IMR-90 (cell line): Measurements from ENCODE around the gene CDC42EP4. TPM values are rescaled to one million over a fixed set of nuclear protein-coding genes. Genes with fewer than 3 reads are reported as not detected.

Source experiments
- ATAC-seq: fragments of 200-7000 bp; cut with Tn5 transposase; 2 replicates; pipeline ENCODE4 v1.9.1; 2020; ENCODE audit warnings: low read depth, mild to moderate bottlenecking, moderate library complexity
- BruUV-seq: library from RNA; stranded (reverse); fragments of 400-500 nt; replicated peaks from 2 replicates; lab custom pipeline; 2021; lab: Mats Ljungman, UMichigan
- CTCF ChIA-PET: fragments of 300-600 bp; formaldehyde crosslinking; extraction: SDS; loops from one replicate; lab custom pipeline; 2021; ENCODE audit warnings: antibody characterized with exemption; lab: Yijun Ruan, JAX
- POLR2A ChIA-PET: fragments of 300-600 bp; sonication (Branson Sonifier 250); formaldehyde crosslinking; loops from one replicate; lab custom pipeline; 2022; ENCODE audit warnings: antibody characterized with exemption; ENCODE audit not compliant: unreplicated experiment; lab: Charles Lee
- DNase-seq: peaks from one replicate; pipeline ENCODE4 v3.0.0; 2013
- H2AFZ ChIP-seq: replicated peaks from 2 replicates; pipeline ENCODE3; 2013; ENCODE audit warnings: low read length, mild to moderate bottlenecking; ENCODE audit not compliant: poor library complexity
- H2AK5ac ChIP-seq: 2 replicates; pipeline ENCODE4 v1.6.1; 2013; ENCODE audit warnings: low read depth, low read length, inconsistent platforms
- H2AK9ac ChIP-seq: replicated peaks from 2 replicates; pipeline ENCODE3; 2013; ENCODE audit warnings: mild to moderate bottlenecking, low read depth, low read length, moderate library complexity; ENCODE audit not compliant: poor library complexity
- H2BK120ac ChIP-seq: 2 replicates; pipeline ENCODE4 v1.6.1; 2013; ENCODE audit warnings: low read depth, low read length, inconsistent platforms
- H2BK15ac ChIP-seq: 3 replicates; pipeline ENCODE4 v1.6.1; 2013; ENCODE audit warnings: low read depth, low read length, inconsistent platforms
- H2BK20ac ChIP-seq: 2 replicates; pipeline ENCODE4 v1.6.1; 2013; ENCODE audit warnings: low read depth, mild to moderate bottlenecking, inconsistent platforms, low read length, moderate library complexity
- H2BK5ac ChIP-seq: 2 replicates; pipeline ENCODE4 v1.6.1; 2013; ENCODE audit warnings: mild to moderate bottlenecking, low read depth, low read length, inconsistent platforms; ENCODE audit not compliant: poor library complexity, severe bottlenecking
- H3K14ac ChIP-seq: replicated peaks from 2 replicates; pipeline ENCODE4 v1.6.1; 2013; ENCODE audit warnings: low read depth, low read length, inconsistent platforms
- H3K18ac ChIP-seq: 2 replicates; pipeline ENCODE4 v1.6.1; 2013; ENCODE audit warnings: low read depth, low read length, control low read depth
- H3K23ac ChIP-seq: 2 replicates; pipeline ENCODE4 v1.6.1; 2013; ENCODE audit warnings: low read depth, low read length, inconsistent platforms
- H3K27ac ChIP-seq: 2 replicates; pipeline ENCODE4 v1.5.1; 2013; ENCODE audit warnings: mild to moderate bottlenecking, control low read depth, low read length; ENCODE audit not compliant: insufficient read depth
- H3K27me3 ChIP-seq: 2 replicates; pipeline ENCODE4 v1.6.1; 2013; ENCODE audit warnings: low read length; ENCODE audit not compliant: control insufficient read depth, insufficient read depth
- H3K36me3 ChIP-seq: 2 replicates; pipeline ENCODE4 v1.6.1; 2013; ENCODE audit warnings: low read length, mixed read lengths; ENCODE audit not compliant: control insufficient read depth, insufficient read depth
- H3K4ac ChIP-seq: 2 replicates; pipeline ENCODE4 v1.6.1; 2013; ENCODE audit warnings: low read depth, low read length, inconsistent platforms
- H3K4me1 ChIP-seq: 2 replicates; pipeline ENCODE4 v1.6.1; 2013; ENCODE audit warnings: low read length, mixed read lengths; ENCODE audit not compliant: control insufficient read depth, insufficient read depth
- H3K4me2 ChIP-seq: 2 replicates; pipeline ENCODE4 v1.6.1; 2013; ENCODE audit warnings: low read depth, mild to moderate bottlenecking, control low read depth, low read length, moderate library complexity
- H3K4me3 ChIP-seq: 2 replicates; pipeline ENCODE4 v1.5.1; 2013; ENCODE audit warnings: low read depth, mild to moderate bottlenecking, control low read depth, low read length, moderate library complexity; ENCODE audit not compliant: insufficient read depth
- H3K56ac ChIP-seq: 2 replicates; pipeline ENCODE4 v1.6.1; 2013; ENCODE audit warnings: low read length, inconsistent platforms; ENCODE audit not compliant: insufficient read depth; ENCODE audit errors: extremely low read depth
- H3K79me1 ChIP-seq, 2 experiments: 2 replicates each; pipeline ENCODE4 v1.6.1; 2013; ENCODE audit warnings: low read length in 2 of 2, inconsistent platforms in 1 of 2, low read depth in 1 of 2
- H3K9ac ChIP-seq: 2 replicates; pipeline ENCODE4 v1.6.1; 2013; ENCODE audit warnings: low read depth, low read length, control low read depth
- H3K9me1 ChIP-seq: 2 replicates; pipeline ENCODE4 v1.6.1; 2013; ENCODE audit warnings: low read length, inconsistent platforms; ENCODE audit not compliant: insufficient read depth
- H3K9me3 ChIP-seq: 2 replicates; pipeline ENCODE4 v1.6.1; 2013; ENCODE audit warnings: low read length; ENCODE audit not compliant: control insufficient read depth, insufficient read depth
- H4K20me1 ChIP-seq: 2 replicates; pipeline ENCODE4 v1.6.1; 2013; ENCODE audit warnings: low read length, inconsistent platforms; ENCODE audit not compliant: insufficient read depth
- H4K5ac ChIP-seq: 2 replicates; pipeline ENCODE4 v1.6.1; 2013; ENCODE audit warnings: mild to moderate bottlenecking, low read depth, low read length, control low read depth
- H4K8ac ChIP-seq, 2 experiments: 2 replicates each; pipeline ENCODE4 v1.6.1; 2013; ENCODE audit warnings: low read depth in 2 of 2, low read length in 2 of 2, control low read depth in 1 of 2, inconsistent platforms in 1 of 2
- H4K91ac ChIP-seq: 2 replicates; pipeline ENCODE4 v1.6.1; 2013; ENCODE audit warnings: low read depth, low read length, inconsistent platforms; ENCODE audit not compliant: insufficient read depth
- BHLHE40 ChIP-seq: fragments of 150-350 bp; IDR thresholded peaks from 2 replicates; pipeline ENCODE4 v1.6.1; 2016; ENCODE audit warnings: mild to moderate bottlenecking, low read depth, low read length
- CEBPB ChIP-seq: IDR thresholded peaks from 2 replicates; pipeline ENCODE4 v1.6.1; 2012; ENCODE audit warnings: low read depth, low read length, improper control_type of control experiment
- CHD1 ChIP-seq: IDR thresholded peaks from 2 replicates; pipeline ENCODE4 v1.6.1; 2012; ENCODE audit warnings: low read depth, low read length, improper control_type of control experiment
- CTCF ChIP-seq: conservative IDR thresholded peaks from 2 replicates; pipeline ENCODE4 v1.5.1; 2012; ENCODE audit warnings: mild to moderate bottlenecking, low read depth, low read length, improper control_type of control experiment
- FOS ChIP-seq: fragments of 150-350 bp; IDR thresholded peaks from 2 replicates; pipeline ENCODE4 v1.6.1; 2016; ENCODE audit warnings: low read depth, low read length
- MAFK ChIP-seq: IDR thresholded peaks from 2 replicates; pipeline ENCODE4 v1.6.1; 2012; ENCODE audit warnings: low read depth, low read length, improper control_type of control experiment
- MAZ ChIP-seq: IDR thresholded peaks from 2 replicates; pipeline ENCODE4 v1.6.1; 2012; ENCODE audit warnings: low read depth, mild to moderate bottlenecking, low read length, improper control_type of control experiment, moderate library complexity, borderline replicate concordance
- MXI1 ChIP-seq: IDR thresholded peaks from 2 replicates; pipeline ENCODE4 v1.6.1; 2012; ENCODE audit warnings: low read depth, mild to moderate bottlenecking, low read length, moderate library complexity, borderline replicate concordance
- NFE2L2 ChIP-seq: fragments of 150-350 bp; IDR thresholded peaks from 2 replicates; pipeline ENCODE4 v1.6.1; 2016; ENCODE audit warnings: low read depth, mild to moderate bottlenecking, low read length
- POLR2A ChIP-seq: IDR thresholded peaks from 2 replicates; pipeline ENCODE4 v1.6.1; 2012; ENCODE audit warnings: mild to moderate bottlenecking, low read depth, low read length
- RAD21 ChIP-seq: IDR thresholded peaks from 2 replicates; pipeline ENCODE4 v1.6.1; 2012; ENCODE audit warnings: low read length, improper control_type of control experiment
- RCOR1 ChIP-seq: IDR thresholded peaks from 2 replicates; pipeline ENCODE4 v1.6.1; 2012; ENCODE audit warnings: mild to moderate bottlenecking, low read length, improper control_type of control experiment; ENCODE audit not compliant: insufficient replicate concordance
- RFX5 ChIP-seq: IDR thresholded peaks from 2 replicates; pipeline ENCODE4 v1.8.0; 2012; ENCODE audit warnings: low read depth, mild to moderate bottlenecking, low read length, moderate library complexity
- SMC3 ChIP-seq: fragments of 150-350 bp; IDR thresholded peaks from 2 replicates; pipeline ENCODE4 v1.6.1; 2016; ENCODE audit warnings: low read depth, mild to moderate bottlenecking, antibody characterized with exemption, low read length, moderate library complexity
- WGBS, 2 experiments: methylation state at CpG; one replicate each; pipeline versions ENCODE4 v1.1.5 to v1.1.7; 2013; ENCODE audit warnings: missing lambda C conversion rate in 2 of 2; ENCODE audit not compliant: insufficient read length in 1 of 2; ENCODE audit errors: extremely low coverage in 2 of 2; 5-methylcytosine and 5-hydroxymethylcytosine counted together
- dilution Hi-C: fragments of 300-500 bp; cut with HindIII; formaldehyde crosslinking; loops from one replicate; pipeline ENCODE4 v1.14.3; 2018; ENCODE audit warnings: low sequenced_read_pairs; ENCODE audit not compliant: unreplicated experiment
- in situ Hi-C: fragments of 300-500 bp; cut with MboI; formaldehyde crosslinking; loops from 3 replicates; pipeline ENCODE4 v1.14.3; 2019; ENCODE audit warnings: low sequenced_read_pairs, inconsistent platforms, mixed read lengths
- intact Hi-C: fragments of 100-400 bp; cut with micrococcal nuclease; formaldehyde crosslinking; loops from 2 replicates; pipeline ENCODE4 v1.10.0; 2022
- polyA plus RNA-seq, 3 experiments: library from polyadenylated mRNA; depleted of rRNA; stranded (reverse); fragments of >200 nt; gene quantifications; 2 replicates each; pipeline ENCODE4 v1.2.3, GENCODE V29; 2012; ENCODE audit warnings: low replicate concordance in 1 of 3
- total RNA-seq: library from RNA; depleted of rRNA; stranded (reverse); fragments of >200 nt; gene quantifications from 2 replicates; pipeline ENCODE4 v1.2.3, GENCODE V29; 2012
- TF ChIP-seq, protein P1 (sequence below): fragments of 150-350 bp; IDR thresholded peaks from 2 replicates; pipeline ENCODE4 v1.6.1; 2017; ENCODE audit warnings: mild to moderate bottlenecking, antibody characterized with exemption, low read length, low read depth
- TF ChIP-seq, protein P2 (sequence below): fragments of 150-350 bp; IDR thresholded peaks from 2 replicates; pipeline ENCODE4 v1.6.1; 2016; ENCODE audit warnings: low read depth, mild to moderate bottlenecking, low read length, moderate library complexity, borderline replicate concordance

Gene CDC42EP4
- total and polyA plus RNA-seq, 2 of the 4 experiments (the other 2 are of a cell fraction), result 14.3 to 25.8 TPM

- intact Hi-C loops, result no loop called here
Observed at GRCh38 chr17:73237714-73238113, 74.1 kb downstream of the CDC42EP4 start.

More at GRCh38 chr17:73237714-73238113, 74.1 kb downstream of the CDC42EP4 start:
- ATAC-seq, result no peak
- Histone ChIP-seq H3K9me1 (peaks cover 6% of the 10 kb centered on the region; the same call in 1 of the 2 replicates), H4K8ac (no peak overlapping the region), H2AFZ (no peak overlapping the region), H3K36me3 (peaks cover 19% of the 10 kb centered on the region), H3K56ac (no peak overlapping the region), H4K5ac (no peak overlapping the region), H3K27me3 (no peaks in the 10 kb centered on the region), H2AK5ac (no peak overlapping the region), H2BK15ac (no peak overlapping the region), H3K9me3 (no peaks in the 10 kb centered on the region), H4K91ac (no peak overlapping the region), H3K4me1 (peaks cover 6% of the 10 kb centered on the region; the same call in 1 of the 2 replicates), H2AK9ac (no peak overlapping the region), H2BK120ac (no peak overlapping the region), H3K9ac (no peak overlapping the region), H3K4me3 (no peak overlapping the region), H3K4ac (no peak overlapping the region), H3K18ac (no peak overlapping the region), H3K79me1 (peaks cover 27 to 48% of the 10 kb centered on the region in 2 experiments; a peak in 3 of 4 replicates), H3K23ac (no peak overlapping the region), H4K20me1 (peaks cover 3% of the 10 kb centered on the region; the same call in 1 of the 2 replicates), H3K4me2 (no peak overlapping the region), H3K27ac (no peak overlapping the region), H2BK5ac (no peak overlapping the region), H3K14ac (no peak overlapping the region), H2BK20ac (no peak overlapping the region)
- ChIA-PET POLR2A (no interaction called here), CTCF (no interaction called here)
- dilution Hi-C loops (no loop called here), in situ Hi-C loops (no loop called here)
- no peak for TF ChIP-seq RFX5
- TF ChIP-seq MAZ, result no peak
- TF ChIP-seq CHD1, result no peak
- no peak for TF ChIP-seq CTCF
- no peak for TF ChIP-seq RCOR1
- TF ChIP-seq MAFK, result no peak
- TF ChIP-seq POLR2A, result no peak
- TF ChIP-seq NFE2L2, result no peak
- TF ChIP-seq SMC3, result no peak
- TF ChIP-seq FOS, result no peak
- TF ChIP-seq MXI1, result no peak
- TF ChIP-seq, protein P1, sequence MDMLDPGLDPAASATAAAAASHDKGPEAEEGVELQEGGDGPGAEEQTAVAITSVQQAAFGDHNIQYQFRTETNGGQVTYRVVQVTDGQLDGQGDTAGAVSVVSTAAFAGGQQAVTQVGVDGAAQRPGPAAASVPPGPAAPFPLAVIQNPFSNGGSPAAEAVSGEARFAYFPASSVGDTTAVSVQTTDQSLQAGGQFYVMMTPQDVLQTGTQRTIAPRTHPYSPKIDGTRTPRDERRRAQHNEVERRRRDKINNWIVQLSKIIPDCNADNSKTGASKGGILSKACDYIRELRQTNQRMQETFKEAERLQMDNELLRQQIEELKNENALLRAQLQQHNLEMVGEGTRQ, result no peak
- TF ChIP-seq, protein P2, sequence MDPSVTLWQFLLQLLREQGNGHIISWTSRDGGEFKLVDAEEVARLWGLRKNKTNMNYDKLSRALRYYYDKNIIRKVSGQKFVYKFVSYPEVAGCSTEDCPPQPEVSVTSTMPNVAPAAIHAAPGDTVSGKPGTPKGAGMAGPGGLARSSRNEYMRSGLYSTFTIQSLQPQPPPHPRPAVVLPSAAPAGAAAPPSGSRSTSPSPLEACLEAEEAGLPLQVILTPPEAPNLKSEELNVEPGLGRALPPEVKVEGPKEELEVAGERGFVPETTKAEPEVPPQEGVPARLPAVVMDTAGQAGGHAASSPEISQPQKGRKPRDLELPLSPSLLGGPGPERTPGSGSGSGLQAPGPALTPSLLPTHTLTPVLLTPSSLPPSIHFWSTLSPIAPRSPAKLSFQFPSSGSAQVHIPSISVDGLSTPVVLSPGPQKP, result no peak
- no peak for TF ChIP-seq RAD21
- TF ChIP-seq BHLHE40, result no peak
- TF ChIP-seq CEBPB, result no peak
- no TSS peak for BruUV-seq
- no peak for DNase-seq
- 82% methylated on average over 4 of the region's 6 CpGs; no CpG with 5 or more reads in 1 of the 2 experiments for WGBS, 2 experiments
